Thyroid gland (tissue), 4 donors: ENCODE results near the gene ELP5.

Experiments
- CTCF ChIP-seq, 6 experiments: fragments of 200-600 bp in 3 of 6; fragments of 450-650 bp in 3 of 6; sonication (generic) in 3 of 6; IDR thresholded peaks; one replicate each; pipeline ENCODE4 v1.5.1; 2016 to 2019; ENCODE audit warnings: antibody characterized with exemption in 6 of 6, mild to moderate bottlenecking in 2 of 6, inconsistent platforms in 1 of 6, moderate library complexity in 1 of 6
- POLR2A ChIP-seq, 2 donors: fragments of 450-650 bp; IDR thresholded peaks; one replicate each; pipeline ENCODE4 v1.6.1; 2017; ENCODE audit warnings: antibody characterized with exemption in 2 of 2, mild to moderate bottlenecking in 2 of 2, moderate library complexity in 1 of 2

DNA sequence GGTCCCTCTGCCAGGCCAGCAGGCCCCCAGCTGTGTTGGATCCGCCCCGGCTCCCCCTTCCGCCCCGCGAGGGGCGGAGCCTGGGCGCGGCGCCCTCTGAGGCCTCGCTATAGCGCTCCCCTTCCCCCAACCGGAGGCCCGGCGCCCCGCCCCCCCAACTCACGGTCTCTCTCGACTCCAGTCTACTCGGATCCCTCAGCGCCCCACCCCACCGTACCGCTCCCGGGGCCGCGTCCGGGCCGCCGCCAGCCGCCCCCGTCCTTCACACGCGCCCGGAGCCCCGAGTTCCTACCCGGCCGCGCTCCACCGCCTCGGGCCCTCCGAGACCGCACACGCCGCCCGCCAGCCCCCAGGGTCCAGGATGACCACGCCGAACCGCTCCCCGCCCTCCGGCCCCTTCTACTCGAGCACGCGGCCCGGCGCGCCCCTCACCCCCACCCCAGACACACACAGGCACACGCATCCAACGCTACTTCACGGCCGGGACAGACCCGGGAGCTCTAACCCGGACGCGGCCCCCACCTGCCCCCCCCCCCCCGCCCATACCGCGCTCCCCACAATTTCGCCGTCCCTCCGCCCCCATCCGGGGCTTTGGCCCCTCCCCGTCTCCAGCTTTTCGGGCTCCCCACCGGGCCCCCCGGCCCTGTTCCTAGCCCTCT lies 14.1 kb upstream of the ELP5 start:
- TF ChIP-seq CTCF (IDR thresholded peaks at IDR 0.05) (no peak), POLR2A (IDR thresholded peaks at IDR 0.05) (no peak)
